HepG2 (cell line): ENCODE data around the gene MRFAP1L1. TPM values are rescaled to one million over a fixed set of nuclear protein-coding genes. Genes with fewer than 3 reads are reported as not detected.

ENCODE experiments used
- AFF4 ChIP-seq: sonication (generic); formaldehyde crosslinking; IDR thresholded peaks from 2 replicates; pipeline ENCODE4 v1.4.0; 2020; ENCODE audit warnings: missing genetic modification reagents
- CTCF ChIP-seq: sonication (generic); formaldehyde crosslinking; IDR thresholded peaks from 2 replicates; pipeline ENCODE4 v1.5.0; 2020; ENCODE audit warnings: mild to moderate bottlenecking, missing genetic modification reagents, moderate library complexity
- HOXD1 ChIP-seq: sonication (generic); formaldehyde crosslinking; IDR thresholded peaks from 2 replicates; pipeline ENCODE4 v1.5.0; 2020; ENCODE audit warnings: missing genetic modification reagents
- MED8 ChIP-seq: sonication (generic); formaldehyde crosslinking; IDR thresholded peaks from 2 replicates; pipeline ENCODE4 v1.8.1; 2023; ENCODE audit warnings: mild to moderate bottlenecking, missing genetic modification reagents; ENCODE audit not compliant: insufficient replicate concordance
- NR3C1 ChIP-seq: sonication (generic); formaldehyde crosslinking; IDR thresholded peaks from 2 replicates; pipeline ENCODE4 v1.4.0; 2020; ENCODE audit warnings: missing genetic modification reagents
- RAD51 ChIP-seq: fragments of 450-650 bp; IDR thresholded peaks from 2 replicates; pipeline ENCODE4 v1.6.1; 2016; ENCODE audit warnings: borderline replicate concordance
- TOE1 ChIP-seq: sonication (generic); formaldehyde crosslinking; IDR thresholded peaks from 2 replicates; pipeline ENCODE4 v1.4.0; 2020; ENCODE audit warnings: mild to moderate bottlenecking, missing genetic modification reagents
- ZFAT ChIP-seq: sonication (generic); formaldehyde crosslinking; conservative IDR thresholded peaks from 2 replicates; pipeline ENCODE4 v1.8.1; 2023; ENCODE audit warnings: missing genetic modification reagents, inconsistent platforms
- ZMYM4 ChIP-seq: sonication (generic); formaldehyde crosslinking; IDR thresholded peaks from 2 replicates; pipeline ENCODE4 v1.8.1; 2023; ENCODE audit warnings: mild to moderate bottlenecking, missing genetic modification reagents
- ZNF101 ChIP-seq: sonication (generic); formaldehyde crosslinking; IDR thresholded peaks from 2 replicates; pipeline ENCODE4 v1.4.0; 2020; ENCODE audit warnings: mild to moderate bottlenecking, low read depth, missing genetic modification reagents, borderline replicate concordance
- ZNF30 ChIP-seq: sonication (generic); formaldehyde crosslinking; IDR thresholded peaks from 2 replicates; pipeline ENCODE4 v1.5.0; 2020; ENCODE audit warnings: mild to moderate bottlenecking, missing genetic modification reagents
- ZNF350 ChIP-seq: sonication (generic); formaldehyde crosslinking; IDR thresholded peaks from 2 replicates; pipeline ENCODE4 v1.4.0; 2020; ENCODE audit warnings: mild to moderate bottlenecking, low read depth, missing genetic modification reagents, borderline replicate concordance
- ZNF496 ChIP-seq: sonication (generic); formaldehyde crosslinking; IDR thresholded peaks from 2 replicates; pipeline ENCODE4 v1.8.1; 2023; ENCODE audit warnings: mild to moderate bottlenecking, moderate library complexity, missing genetic modification reagents; ENCODE audit not compliant: insufficient replicate concordance
- ZNF557 ChIP-seq: sonication (generic); formaldehyde crosslinking; IDR thresholded peaks from 2 replicates; pipeline ENCODE4 v1.4.0; 2020; ENCODE audit warnings: missing genetic modification reagents
- ZNF577 ChIP-seq: sonication (generic); formaldehyde crosslinking; IDR thresholded peaks from 2 replicates; pipeline ENCODE4 v1.4.0; 2020; ENCODE audit warnings: mild to moderate bottlenecking, low read depth, missing genetic modification reagents, borderline replicate concordance
- polyA plus RNA-seq, 8 experiments: library from polyadenylated mRNA; depleted of rRNA in 3 of 8; stranded (reverse) in 7 of 8; unstranded in 1 of 8; fragments of >200 nt; fragmentation: Illumina TruSeq in 4 of 8; extraction: Trizol in 4 of 8; gene quantifications; 2 replicates each; pipeline versions ENCODE4 v1.2.1 to v1.2.3, GENCODE V29; 2011 to 2016; ENCODE audit warnings: low read depth in 4 of 8, missing spikeins in 1 of 8, mixed read lengths in 1 of 8; ENCODE audit not compliant: insufficient read depth in 1 of 8
- total RNA-seq, 5 experiments: library from RNA; depleted of rRNA; stranded (reverse); fragments of >200 nt; fragmentation: Illumina TruSeq; extraction: Trizol; gene quantifications; 2 replicates each; pipeline ENCODE4 v1.2.3, GENCODE V29; 2016; ENCODE audit warnings: low read depth in 1 of 5
- TF ChIP-seq, protein P1 (sequence below): IDR thresholded peaks from 2 replicates; pipeline ENCODE4 v1.6.1; 2016; ENCODE audit warnings: mild to moderate bottlenecking, missing biosample characterization, missing genetic modification reagents
- TF ChIP-seq, protein P2 (sequence below): sonication (generic); formaldehyde crosslinking; IDR thresholded peaks from 2 replicates; pipeline ENCODE4 v1.8.1; 2022; ENCODE audit warnings: mild to moderate bottlenecking, missing genetic modification reagents
- TF ChIP-seq, protein P3 (sequence below): sonication (generic); formaldehyde crosslinking; IDR thresholded peaks from 2 replicates; pipeline ENCODE4 v1.5.0; 2020; ENCODE audit warnings: mild to moderate bottlenecking, missing genetic modification reagents
- TF ChIP-seq, protein P4 (sequence below): sonication (generic); formaldehyde crosslinking; IDR thresholded peaks from 2 replicates; pipeline ENCODE4 v1.4.0; 2020; ENCODE audit warnings: mild to moderate bottlenecking, missing genetic modification reagents

Gene MRFAP1L1
- total and polyA plus RNA-seq, 2 of the 13 experiments (the other 11 are each of a cell fraction or from before 2014, with no cell fraction given) = 44.8 to 76.6 TPM

GRCh38 chr4:6673660-6674499 lies 35.8 kb downstream of the MRFAP1L1 start (continued):
- TF ChIP-seq, protein P1, sequence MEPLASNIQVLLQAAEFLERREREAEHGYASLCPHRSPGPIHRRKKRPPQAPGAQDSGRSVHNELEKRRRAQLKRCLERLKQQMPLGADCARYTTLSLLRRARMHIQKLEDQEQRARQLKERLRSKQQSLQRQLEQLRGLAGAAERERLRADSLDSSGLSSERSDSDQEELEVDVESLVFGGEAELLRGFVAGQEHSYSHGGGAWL (CRISPR knock-in tag) = peak; percentile 19; the same call in 1 of the 2 replicates
- TF ChIP-seq ZNF577 (CRISPR knock-in tag) (no peak), HOXD1 (CRISPR knock-in tag) (peak; percentile 32; the same call in 1 of the 2 replicates), ZFAT (no peak), TOE1 (CRISPR knock-in tag) (no peak; the same call in 1 of the 2 replicates), ZMYM4 (no peak; the same call in 1 of the 2 replicates), ZNF30 (CRISPR knock-in tag) (no peak), ZNF557 (CRISPR knock-in tag) (no peak), NR3C1 (CRISPR knock-in tag) (no peak), CTCF (CRISPR knock-in tag) (peak; percentile 47), ZNF101 (CRISPR knock-in tag) (no peak), MED8 (no peak), AFF4 (CRISPR knock-in tag) (0 out of 2 replicates have a peak, but pooled peaks have one; percentile 38), RAD51 (no peak), ZNF496 (no peak), ZNF350 (no peak)
- TF ChIP-seq, protein P2, sequence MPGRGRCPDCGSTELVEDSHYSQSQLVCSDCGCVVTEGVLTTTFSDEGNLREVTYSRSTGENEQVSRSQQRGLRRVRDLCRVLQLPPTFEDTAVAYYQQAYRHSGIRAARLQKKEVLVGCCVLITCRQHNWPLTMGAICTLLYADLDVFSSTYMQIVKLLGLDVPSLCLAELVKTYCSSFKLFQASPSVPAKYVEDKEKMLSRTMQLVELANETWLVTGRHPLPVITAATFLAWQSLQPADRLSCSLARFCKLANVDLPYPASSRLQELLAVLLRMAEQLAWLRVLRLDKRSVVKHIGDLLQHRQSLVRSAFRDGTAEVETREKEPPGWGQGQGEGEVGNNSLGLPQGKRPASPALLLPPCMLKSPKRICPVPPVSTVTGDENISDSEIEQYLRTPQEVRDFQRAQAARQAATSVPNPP (CRISPR knock-in tag) = no peak; the same call in none of the 2 replicates
- TF ChIP-seq, protein P3, sequence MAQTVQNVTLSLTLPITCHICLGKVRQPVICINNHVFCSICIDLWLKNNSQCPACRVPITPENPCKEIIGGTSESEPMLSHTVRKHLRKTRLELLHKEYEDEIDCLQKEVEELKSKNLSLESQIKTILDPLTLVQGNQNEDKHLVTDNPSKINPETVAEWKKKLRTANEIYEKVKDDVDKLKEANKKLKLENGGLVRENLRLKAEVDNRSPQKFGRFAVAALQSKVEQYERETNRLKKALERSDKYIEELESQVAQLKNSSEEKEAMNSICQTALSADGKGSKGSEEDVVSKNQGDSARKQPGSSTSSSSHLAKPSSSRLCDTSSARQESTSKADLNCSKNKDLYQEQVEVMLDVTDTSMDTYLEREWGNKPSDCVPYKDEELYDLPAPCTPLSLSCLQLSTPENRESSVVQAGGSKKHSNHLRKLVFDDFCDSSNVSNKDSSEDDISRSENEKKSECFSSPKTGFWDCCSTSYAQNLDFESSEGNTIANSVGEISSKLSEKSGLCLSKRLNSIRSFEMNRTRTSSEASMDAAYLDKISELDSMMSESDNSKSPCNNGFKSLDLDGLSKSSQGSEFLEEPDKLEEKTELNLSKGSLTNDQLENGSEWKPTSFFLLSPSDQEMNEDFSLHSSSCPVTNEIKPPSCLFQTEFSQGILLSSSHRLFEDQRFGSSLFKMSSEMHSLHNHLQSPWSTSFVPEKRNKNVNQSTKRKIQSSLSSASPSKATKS (CRISPR knock-in tag) = no peak
- TF ChIP-seq, protein P4, sequence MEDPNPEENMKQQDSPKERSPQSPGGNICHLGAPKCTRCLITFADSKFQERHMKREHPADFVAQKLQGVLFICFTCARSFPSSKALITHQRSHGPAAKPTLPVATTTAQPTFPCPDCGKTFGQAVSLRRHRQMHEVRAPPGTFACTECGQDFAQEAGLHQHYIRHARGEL (CRISPR knock-in tag) = 0 out of 2 replicates have a peak, but pooled peaks have one; percentile 67
